Measurements from ENCODE around the gene OXNAD1. TPM values are rescaled to one million over a fixed set of nuclear protein-coding genes. Genes with fewer than 3 reads are reported as not detected.

Gene OXNAD1
- total RNA-seq, 1 experiment from 2014 or later, result 12.1 TPM

- ChIA-PET POLR2A (no interaction called here), RAD21 (ENCODE audit: low non-redundant PET in 1 of 2, low total read pairs in 2 of 2, uncharacterized antibody in 2 of 2, unreplicated experiment in 2 of 2) (no interaction called here), CTCF (no interaction called here)
- Histone ChIP-seq H3K27me3 (ENCODE audit: insufficient read depth, low read length) (no peaks in the 10 kb centered on the region), H3K9ac (ENCODE audit: low read length) (no peak overlapping the region), H3K9me3 (ENCODE audit: control insufficient read depth in 1 of 2, insufficient read depth in 1 of 2, low read depth in 1 of 2, low read length in 2 of 2) (no peaks in the 10 kb centered on the region), H3K9me2 (ENCODE audit: insufficient read depth) (no peaks in the 10 kb centered on the region), H2AFZ (ENCODE audit: low read depth, low read length, poor library complexity, severe bottlenecking) (no peak overlapping the region), H3K4me1 (ENCODE audit: control insufficient read depth in 1 of 2, insufficient read depth in 2 of 2, low read length in 2 of 2) (no peaks in the 10 kb centered on the region), H3K4me2 (ENCODE audit: low read length) (no peak overlapping the region), H4K20me1 (ENCODE audit: insufficient read depth) (no peaks in the 10 kb centered on the region), H3K27ac (ENCODE audit: low read depth, low read length) (no peak overlapping the region), H3K36me3 (ENCODE audit: control insufficient read depth in 1 of 2, insufficient read depth in 2 of 2, low read length in 2 of 2) (no peaks in the 10 kb centered on the region), H3K4me3 (replicated peaks in 1 of 2; ENCODE audit: low read depth in 1 of 2, low read length in 2 of 2) (no peak overlapping the region), H3K79me2 (ENCODE audit: insufficient read depth, low read length) (no peaks in the 10 kb centered on the region)
- TF ChIP-seq RAD21 (IDR thresholded peaks at IDR 0.05; ENCODE audit: low read depth) (no peak), MAX (IDR thresholded peaks at IDR 0.05) (no peak), ATF3 (IDR thresholded peaks at IDR 0.05) (no peak), YY1 (IDR thresholded peaks at IDR 0.05; ENCODE audit: extremely low read depth, insufficient replicate concordance, low read depth, low read length) (no peak)
- no TSS peak for BruUV-seq (replicated peaks)
- intact Hi-C loops (cut with micrococcal nuclease), result no loop called here
- DNase-seq (ENCODE audit: low read depth, low spot score), result no peak
- no peak for ATAC-seq
These were observed 11.4 kb upstream of the OXNAD1 start for GRCh38 chr3:16253601-16254000.

GRCh38 chr3:16254916-16255315 lies 10.1 kb upstream of the OXNAD1 start:
- POLR2A ChIA-PET, result no interaction called here
- H3K4me2 ChIP-seq (ENCODE audit: low read length), result no peak overlapping the region
- H3K9me3 ChIP-seq (ENCODE audit: control insufficient read depth in 1 of 2, insufficient read depth in 1 of 2, low read depth in 1 of 2, low read length in 2 of 2), result no peaks in the 10 kb centered on the region
- peaks cover 2 to 3% of the 10 kb centered on the region in 2 experiments; a peak in 2 of 4 replicates for H3K36me3 ChIP-seq (ENCODE audit: control insufficient read depth in 1 of 2, insufficient read depth in 2 of 2, low read length in 2 of 2)
- no peak for TF ChIP-seq FOSL1 (IDR thresholded peaks at IDR 0.05; ENCODE audit: low read depth)
- no peak for TF ChIP-seq ZBTB33 (IDR thresholded peaks at IDR 0.05; ENCODE audit: extremely low read depth, insufficient replicate concordance, low read length)
- no peak for TF ChIP-seq ATF3 (IDR thresholded peaks at IDR 0.05)
- no peak for TF ChIP-seq YY1 (IDR thresholded peaks at IDR 0.05; ENCODE audit: extremely low read depth, insufficient replicate concordance, low read depth, low read length)
- TF ChIP-seq POLR2AphosphoS5 (IDR thresholded peaks at IDR 0.05; ENCODE audit: low read depth, low read length), result no peak
- no peak for TF ChIP-seq ELF1 (IDR thresholded peaks at IDR 0.05; ENCODE audit: borderline replicate concordance, low read depth)
- TF ChIP-seq ZFX (IDR thresholded peaks at IDR 0.05), result no peak
- TF ChIP-seq EGR1 (IDR thresholded peaks at IDR 0.05; ENCODE audit: low read depth), result no peak
- TF ChIP-seq CEBPB (IDR thresholded peaks at IDR 0.05; ENCODE audit: low read depth), result no peak
- no peaks in the 10 kb centered on the region for H4K20me1 ChIP-seq (ENCODE audit: insufficient read depth)
- H3K4me3 ChIP-seq (replicated peaks in 1 of 2; ENCODE audit: low read depth in 1 of 2, low read length in 2 of 2), result no peak overlapping the region
- H3K79me2 ChIP-seq (ENCODE audit: insufficient read depth, low read length), result no peaks in the 10 kb centered on the region
- no peaks in the 10 kb centered on the region for H3K4me1 ChIP-seq (ENCODE audit: control insufficient read depth in 1 of 2, insufficient read depth in 2 of 2, low read length in 2 of 2)
- BruUV-seq (replicated peaks), result no TSS peak
- RAD21 ChIA-PET (ENCODE audit: low non-redundant PET in 1 of 2, low total read pairs in 2 of 2, uncharacterized antibody in 2 of 2, unreplicated experiment in 2 of 2), result no interaction called here
- no peak overlapping the region for H3K9ac ChIP-seq (ENCODE audit: low read length)
- ATAC-seq (no peak), DNase-seq (ENCODE audit: low read depth, low spot score) (no peak)
- CTCF ChIA-PET, result interaction anchor here (1.0 kb wide), 1 partner anchor 10 kb away, joined by 4 read pairs; the partner anchor contains the start of genes DPH3 and OXNAD1
- no peaks in the 10 kb centered on the region for H3K27me3 ChIP-seq (ENCODE audit: insufficient read depth, low read length)
- intact Hi-C loops (cut with micrococcal nuclease), result no loop called here
- H2AFZ ChIP-seq (ENCODE audit: low read depth, low read length, poor library complexity, severe bottlenecking), result no peak overlapping the region
- no peaks in the 10 kb centered on the region for H3K9me2 ChIP-seq (ENCODE audit: insufficient read depth)
- no peak overlapping the region for H3K27ac ChIP-seq (ENCODE audit: low read depth, low read length)

All from HCT116 (cell line).